Dedifferentiated amniotic fluid mesenchymal stem cell (primary cell): ENCODE data around the gene RASSF4.
A peak's percentile ranks its signal among the peaks of the same experiment; 100 is the strongest.

Source experiments
- DNase-seq: peaks from one replicate; pipeline ENCODE4 v3.0.0-alpha.2; 2016; ENCODE audit errors: extremely low spot score

The RASSF4 gene

DNA sequence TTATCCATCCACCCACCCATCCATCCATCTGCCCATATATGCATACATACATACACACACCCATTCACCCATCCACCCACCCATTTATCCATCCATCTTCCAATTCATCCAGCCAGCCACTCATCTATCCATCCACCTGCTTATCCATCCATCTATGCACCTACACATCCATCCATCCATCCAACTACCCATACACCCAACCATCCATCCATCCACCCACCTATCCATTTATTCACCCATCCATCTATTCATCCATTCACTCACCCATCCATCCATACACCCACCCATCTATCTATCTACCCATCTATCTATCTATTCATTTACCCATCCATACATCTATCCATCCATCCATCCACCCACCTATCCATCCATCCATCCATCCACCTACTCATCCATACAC is 31.1 kb upstream of the RASSF4 start:
- no peak for DNase-seq

DNA sequence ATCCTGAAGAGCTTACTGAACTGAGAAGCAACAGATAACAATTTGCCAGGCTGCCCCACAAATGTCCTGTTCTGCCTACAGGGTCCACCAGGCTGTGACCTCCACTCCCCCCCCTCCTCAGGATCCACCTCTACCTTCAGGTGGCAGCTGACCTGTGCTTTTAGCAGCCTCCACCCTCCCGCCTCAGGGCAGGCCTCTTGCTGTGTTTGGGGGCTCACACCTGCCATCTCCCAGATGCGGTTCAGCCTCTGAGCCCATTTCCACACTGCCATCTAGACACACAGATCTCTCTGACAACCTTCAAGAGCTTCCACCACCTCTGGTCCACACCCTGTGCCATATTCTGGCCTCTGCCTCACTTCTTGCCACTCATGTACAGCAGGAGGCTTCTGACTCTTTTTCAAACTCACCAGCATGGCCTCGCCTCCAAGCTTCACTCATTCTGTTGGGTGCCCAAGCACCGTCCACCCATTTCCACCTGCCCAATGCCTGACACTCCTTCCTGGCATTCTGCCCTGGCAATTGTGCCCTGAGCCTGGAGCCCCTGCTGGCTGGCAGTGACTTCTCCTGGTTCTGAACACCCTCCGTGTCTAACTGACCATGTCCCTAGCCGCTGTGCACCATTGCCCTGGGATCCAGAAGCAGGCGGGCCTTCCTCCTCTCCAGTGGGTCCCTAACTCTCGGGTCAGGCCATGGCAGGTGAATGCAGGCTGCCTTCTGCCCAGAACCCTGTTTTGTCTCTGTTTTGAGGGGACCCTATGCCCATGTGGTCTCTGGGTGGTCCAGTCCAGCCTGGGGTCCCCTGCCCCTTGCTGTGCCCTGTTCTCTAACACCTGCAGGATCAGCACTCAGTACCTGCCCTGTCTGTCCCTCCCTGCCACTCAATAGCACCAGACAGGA is 30.0 kb upstream of the RASSF4 start:
- no peak for DNase-seq

DNA sequence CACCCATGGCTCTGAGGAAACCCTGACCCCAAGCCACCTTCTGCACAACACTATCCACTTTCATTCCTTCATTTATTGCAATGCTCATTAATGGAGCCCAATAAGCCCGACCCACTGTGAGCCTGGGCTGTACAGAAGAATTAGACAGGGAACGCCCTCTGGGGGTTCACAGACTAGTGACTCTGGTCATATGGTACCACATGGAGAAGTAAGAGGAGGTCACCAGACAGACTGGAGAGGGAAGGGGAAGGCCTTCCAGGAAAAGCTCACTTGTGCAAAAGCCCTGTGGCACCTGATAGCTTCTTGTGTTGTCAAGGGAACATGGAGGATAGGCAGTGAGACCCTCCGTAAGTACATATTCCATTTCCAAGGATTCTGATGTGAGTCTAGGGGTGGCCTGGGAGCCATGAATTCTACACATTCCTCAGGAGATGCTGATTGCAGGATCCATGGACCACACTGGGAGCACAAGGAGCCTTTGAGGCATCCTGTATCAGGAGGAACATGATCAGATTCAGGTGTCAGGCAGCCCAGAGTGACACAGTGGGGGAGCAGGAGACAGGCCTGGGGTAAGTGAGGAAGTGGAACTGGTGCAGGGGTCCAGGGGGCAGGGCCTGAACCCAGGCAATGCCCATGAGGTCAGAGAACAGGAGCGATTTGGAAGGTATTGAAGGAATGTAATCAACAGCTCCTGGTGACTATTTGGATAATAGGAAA is 28.5 kb upstream of the RASSF4 start:
- DNase-seq, result no peak

DNA sequence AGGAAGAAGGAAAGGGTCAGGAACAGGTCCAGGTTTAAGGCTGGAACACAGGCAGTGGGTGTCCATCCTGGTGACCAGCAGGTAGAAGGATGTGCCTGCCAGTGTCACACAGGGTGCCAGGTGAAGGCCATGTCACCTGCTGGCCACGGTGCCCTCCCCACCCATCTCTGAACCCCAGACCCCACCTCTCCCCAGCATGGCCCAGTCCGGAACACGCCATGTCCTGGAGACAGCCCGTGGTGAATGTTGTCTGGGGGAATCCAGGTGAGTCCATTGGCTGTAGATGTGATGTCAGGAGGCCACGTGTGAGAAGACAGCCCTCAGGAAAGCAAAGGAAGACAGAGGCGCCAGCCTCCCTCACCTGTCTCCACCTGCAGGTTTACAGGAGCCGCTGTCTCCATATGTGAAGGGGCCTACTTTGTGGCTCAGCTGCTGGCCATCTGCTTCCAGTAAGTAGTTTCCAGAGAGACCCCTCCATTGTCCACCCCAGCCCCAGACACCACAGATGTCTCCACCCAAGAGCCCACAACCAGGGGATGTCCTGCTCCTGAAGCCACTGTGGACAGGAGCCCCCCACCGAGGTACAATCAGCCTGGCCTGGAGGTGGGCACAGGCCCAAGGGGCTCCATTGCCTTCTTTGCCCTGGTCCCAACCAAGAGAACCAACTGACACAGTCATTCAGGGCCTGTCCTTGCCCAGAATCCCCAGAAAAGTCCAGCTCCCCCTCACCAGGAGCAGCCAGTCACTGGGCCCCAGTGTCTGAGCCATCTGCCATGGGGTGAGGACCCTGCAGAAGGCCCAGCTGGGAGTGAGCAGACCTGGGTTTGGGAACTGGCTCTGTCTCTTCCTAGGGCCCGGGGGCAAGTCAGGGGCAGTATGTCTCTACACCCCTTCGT is 27.7 kb upstream of the RASSF4 start:
- DNase-seq, result no peak

DNA sequence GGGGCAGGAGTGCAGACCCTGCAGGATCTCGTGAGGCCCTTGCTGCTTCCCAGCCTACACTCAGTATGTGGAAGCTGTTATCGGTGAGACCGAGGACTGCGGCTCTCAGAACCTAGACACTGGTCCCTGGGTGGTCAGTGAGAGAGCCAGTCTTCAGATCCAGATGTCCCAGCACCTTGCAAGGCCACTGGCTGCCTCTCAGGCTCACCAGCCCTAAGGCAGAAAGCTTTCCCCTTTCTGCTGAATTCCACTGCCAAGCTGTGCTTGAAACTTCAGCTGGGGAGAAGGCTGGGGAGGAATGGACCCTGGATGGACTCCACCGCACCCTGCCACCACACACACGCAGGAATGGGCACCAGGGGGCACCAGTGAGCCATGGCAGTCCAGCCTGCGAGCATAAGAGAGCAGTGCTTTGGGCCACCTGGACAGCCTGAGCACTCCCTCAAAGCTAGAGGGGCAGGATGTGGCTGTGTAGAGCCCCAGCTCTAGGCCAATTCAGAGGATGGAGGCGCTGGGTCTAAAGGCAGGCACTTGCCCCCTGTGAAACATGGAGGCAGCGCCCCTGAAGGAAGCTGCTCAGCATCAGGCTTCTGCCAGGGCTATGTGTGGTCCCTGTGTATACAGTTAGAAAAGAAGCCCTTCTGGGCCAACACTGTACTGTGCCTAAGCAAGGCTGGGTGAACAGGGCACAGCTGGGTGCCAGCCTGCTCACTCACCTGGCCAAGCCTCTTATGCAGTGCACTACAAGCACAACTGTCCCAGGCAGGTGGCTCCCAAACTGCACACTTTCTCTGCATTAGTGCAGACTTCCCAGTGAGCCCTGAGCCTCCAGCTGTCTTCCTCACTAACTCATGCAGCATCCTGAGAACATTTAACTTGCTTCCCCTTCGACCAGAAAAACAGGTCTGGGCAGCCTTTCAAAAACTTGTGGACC is 26.8 kb upstream of the RASSF4 start:
- peak; percentile 71 for DNase-seq

DNA sequence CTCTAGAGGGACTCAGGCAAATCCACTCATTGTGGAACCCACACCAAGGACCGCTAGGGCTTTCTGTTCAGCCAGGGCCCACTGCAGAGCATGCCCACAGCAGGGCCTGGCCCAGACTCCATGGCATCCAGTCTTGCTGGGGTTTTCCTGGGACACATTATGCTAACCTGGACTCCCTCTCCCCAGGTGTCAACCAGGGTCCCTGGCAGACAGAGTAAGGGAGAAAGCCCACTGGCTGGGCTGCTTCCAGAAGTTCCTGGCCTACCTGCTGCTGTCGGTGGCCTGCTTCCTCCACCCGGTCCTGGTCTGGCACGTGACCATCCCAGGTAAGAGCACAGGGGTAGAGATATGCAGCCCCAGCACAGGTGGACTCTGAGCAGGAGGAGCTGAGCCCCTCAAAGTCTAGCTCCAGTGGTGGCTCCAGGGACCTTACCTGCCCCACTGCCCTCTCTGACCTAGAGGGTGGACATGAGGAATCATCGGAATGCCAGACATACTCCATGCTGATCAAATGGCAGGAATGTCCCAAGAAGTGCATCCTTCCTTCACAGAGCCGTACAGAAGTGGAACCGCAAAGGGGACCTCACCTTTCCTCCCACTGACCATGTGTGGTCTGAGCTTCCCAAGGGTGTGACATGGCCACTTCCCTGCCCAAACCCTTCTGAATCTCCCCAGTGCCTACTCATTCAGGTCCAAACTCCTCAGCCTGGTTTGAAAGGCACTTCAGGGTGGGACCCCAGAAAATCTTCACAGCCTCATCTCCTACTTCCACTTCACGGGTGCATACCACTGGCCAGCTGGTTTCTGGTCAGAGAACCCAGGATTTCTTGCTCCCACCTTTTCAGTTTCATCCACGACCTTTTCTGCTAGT is 25.9 kb upstream of the RASSF4 start:
- no peak for DNase-seq

DNA sequence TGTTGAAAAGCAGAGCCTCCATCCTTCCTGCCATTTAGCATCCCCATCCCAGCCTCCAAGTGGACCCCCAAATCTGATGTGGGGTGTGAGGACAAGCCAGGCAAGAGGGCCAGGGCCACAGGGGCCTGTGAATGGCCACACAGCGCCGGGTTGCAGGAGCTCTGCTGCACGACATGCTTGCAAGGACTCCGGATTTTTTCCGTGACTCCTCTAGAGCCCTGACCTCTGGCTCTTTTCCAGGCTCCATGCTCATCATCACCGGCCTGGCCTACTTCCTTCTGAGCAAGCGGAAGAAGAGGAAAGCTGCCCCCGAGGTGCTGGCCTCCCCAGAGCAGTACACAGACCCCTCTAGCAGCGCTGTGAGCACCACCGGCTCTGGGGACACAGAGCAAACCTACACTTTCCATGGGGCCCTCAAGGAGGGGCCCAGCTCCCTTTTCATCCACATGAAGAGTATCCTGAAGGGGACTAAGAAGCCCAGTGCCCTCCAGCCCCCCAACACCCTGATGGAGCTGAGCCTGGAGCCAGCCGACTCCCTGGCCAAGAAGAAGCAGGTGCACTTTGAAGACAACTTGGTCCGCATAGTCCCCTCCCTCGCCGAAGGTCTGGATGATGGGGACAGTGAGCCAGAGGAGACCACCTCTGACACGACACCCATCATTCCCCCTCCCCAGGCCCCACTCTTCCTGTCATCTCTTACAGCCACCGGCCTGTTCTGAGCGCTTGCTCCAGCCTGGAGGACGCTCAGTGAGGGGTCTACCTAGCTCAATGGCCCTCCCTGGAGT is 25.0 kb upstream of the RASSF4 start:
- DNase-seq, result no peak

DNA sequence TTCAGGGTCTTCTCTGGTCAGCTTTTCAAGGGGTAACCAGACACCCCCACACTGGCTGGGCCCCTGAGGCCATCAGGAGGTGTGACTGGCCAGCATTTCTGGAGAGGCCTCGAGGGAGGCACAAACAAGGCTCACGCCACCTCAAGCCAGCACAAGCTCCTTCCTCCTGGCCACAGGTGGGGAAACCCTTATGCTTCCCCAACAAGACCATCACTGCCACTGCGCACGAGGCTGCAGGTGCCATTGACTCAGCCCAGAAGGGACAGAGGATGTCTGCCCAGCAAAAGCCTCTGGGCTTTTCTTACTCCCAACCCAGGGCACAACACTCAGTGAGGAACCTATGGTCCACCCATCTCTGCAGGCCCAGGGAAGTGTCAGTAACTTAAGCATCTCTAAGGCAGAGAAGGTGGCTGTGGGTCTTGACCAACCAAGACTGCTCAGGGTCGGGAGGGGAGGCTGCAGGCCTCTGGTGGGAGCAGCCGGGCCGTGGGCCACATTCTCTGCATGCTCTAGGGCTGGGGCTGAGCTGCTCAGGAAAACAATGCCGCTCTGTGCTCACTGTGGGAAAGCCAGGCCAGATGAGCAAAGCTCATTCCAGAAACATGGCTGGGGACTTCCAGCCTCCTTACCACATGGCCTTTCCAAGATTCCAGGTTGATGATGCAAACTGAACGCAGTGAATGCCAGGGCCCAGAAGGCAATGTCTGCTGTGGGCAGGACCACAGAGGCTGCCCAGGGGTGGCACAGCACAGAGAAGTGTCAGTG is 24.2 kb upstream of the RASSF4 start:
- peak; percentile 76 for DNase-seq

DNA sequence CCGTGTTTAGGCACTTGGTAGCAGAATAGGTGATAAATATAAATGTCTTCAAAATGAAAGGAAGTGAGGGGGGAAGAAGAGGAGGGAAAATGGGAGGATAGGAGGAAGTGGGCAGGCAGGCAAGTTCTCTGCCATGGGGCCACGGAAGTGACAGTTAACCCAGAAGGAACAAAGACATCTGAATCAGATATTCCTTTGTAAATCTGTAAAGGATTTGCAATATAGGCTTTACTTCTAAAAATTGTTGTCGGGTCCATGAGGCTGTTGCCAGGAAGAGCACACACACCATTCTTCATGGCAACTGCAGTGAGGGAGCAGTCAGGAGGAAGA is 23.7 kb upstream of the RASSF4 start:
- no peak for DNase-seq

DNA sequence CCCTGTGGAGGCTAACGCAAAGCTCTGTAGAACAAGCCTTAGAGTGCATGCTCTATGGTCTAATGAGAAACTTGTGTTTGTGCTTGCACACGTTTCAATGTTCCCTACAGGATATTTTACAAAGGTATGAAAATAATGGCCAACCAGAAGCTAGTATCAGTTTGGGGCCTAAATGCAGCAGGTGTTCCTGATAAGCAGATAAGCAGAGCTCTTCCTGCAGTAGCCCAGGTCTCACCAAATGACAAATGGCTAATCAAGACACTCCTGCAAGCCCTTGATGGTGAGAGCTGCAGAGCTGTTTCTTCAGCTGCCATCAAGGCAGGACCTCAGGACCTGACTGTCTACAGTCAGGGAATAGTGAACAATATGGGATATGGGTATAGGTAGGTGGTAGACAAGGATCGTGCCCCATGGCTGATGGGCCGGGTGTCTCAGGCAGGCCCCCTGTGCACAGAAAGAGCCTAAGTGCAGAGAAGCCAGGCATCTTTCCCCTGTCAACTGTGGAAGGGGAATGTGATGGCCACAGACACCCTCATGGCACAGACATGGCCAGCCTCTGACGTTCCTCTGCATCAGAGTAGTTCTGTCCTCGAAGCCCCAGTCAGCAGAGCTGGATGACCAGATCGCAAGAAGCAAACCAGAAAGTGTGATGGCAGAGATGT is 23.2 kb upstream of the RASSF4 start:
- DNase-seq, result no peak

DNA sequence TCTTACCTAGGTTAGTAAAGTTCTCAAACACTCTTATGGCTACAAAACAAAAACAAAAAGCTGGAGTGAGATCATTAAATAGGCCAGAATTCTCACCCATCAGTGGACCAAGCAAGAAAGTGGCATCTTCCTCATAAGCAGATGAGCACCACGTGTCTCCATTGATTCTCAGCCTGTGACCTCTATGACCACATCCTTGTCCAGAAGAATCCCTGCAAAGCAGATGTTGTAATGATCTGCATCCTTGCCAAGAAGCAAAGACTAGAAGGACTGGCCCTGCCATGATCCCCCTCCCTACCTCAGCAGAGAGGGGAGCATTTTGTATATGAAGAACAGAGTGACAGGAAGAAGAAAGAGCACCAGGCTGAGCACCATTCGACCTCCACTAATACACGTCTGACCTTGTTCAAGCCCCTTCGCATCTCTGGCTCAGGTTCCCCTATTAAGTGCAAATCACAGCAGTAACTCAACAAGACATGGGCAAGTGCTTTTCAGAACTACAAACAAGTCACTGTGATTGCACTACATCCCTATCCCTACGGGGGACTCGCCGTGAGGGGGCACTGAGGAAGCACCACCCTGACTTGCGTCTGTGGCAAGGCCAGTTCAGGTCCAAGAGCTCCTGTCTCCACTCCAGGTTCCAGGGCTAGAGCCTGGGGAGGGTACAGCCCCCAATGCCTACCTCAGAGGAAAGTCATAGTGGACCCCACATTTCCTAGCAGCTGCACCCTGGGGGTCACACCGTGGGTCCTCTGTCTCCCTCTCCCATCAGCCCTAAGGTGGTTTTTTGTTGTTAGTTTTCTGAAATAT is 22.2 kb upstream of the RASSF4 start:
- DNase-seq, result no peak

DNA sequence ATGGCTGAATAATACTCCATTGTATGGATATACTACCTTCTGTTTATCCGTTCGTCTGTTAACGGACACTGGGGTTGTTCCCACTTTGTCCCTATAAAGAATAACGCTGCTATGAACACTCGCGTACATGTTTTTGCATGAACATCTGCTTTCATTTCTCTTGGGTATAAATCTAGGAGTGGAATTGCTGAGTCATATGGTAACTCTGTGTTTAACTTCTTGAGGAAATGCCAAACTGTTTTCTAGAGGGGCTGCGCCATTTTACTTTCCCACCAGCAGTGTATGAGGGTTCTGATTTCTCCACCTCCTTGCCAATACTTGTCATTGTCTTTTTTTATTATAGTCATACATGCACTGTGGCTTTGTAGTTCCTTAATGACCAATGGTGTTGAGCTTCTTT is 20.6 kb upstream of the RASSF4 start:
- no peak for DNase-seq

DNA sequence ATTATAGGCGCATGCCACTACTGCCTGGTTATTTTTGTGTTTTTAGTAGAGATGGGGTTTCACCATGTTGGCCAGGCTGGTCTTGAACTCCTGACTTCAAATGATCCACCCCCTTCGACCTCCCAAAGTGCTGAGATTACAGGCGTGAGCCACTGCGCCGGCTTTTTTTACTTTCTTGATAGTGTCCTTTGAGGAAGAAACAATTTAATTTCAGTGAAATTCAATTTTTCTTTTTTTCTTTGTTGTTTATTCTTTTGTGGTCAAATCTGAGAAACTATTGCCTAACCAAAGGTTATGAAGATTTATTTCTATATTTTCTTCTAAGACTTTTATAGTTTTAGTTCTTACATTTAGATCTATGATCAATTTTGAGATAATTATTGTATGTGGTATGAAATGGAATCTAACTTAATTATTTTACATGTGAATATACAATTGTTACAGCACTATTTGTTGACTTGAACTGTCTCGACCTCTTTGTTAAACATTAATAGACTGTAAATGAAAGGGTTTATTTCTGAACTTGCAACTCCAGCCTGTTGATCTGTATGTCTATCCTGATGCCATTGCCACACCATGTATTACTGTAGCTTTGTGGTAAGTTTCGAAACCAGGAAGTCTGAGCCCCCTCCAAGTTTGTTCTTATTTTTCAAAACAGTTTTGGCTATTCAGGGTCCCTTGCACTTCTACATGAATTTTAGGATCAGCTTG is 19.8 kb upstream of the RASSF4 start:
- DNase-seq, result no peak

DNA sequence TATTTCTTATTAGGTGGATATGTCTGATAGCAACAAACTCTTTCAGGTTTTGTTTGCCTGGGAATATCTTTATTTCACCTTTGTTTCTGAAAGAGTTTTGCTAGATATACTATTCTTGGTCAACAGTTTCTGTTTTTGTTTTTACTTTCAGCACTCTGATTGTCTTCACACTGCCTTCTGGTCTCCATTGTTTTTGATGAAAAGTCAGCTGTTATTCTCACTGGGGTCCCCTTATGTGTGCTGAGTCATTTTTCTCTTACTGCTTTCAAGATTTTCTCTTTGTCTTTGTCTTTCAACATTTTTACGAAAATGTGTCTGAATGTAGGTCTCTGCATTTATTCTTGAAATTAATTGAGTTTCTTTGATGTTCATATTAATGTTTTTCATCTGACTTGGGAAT is 15.2 kb upstream of the RASSF4 start:
- no peak for DNase-seq

DNA sequence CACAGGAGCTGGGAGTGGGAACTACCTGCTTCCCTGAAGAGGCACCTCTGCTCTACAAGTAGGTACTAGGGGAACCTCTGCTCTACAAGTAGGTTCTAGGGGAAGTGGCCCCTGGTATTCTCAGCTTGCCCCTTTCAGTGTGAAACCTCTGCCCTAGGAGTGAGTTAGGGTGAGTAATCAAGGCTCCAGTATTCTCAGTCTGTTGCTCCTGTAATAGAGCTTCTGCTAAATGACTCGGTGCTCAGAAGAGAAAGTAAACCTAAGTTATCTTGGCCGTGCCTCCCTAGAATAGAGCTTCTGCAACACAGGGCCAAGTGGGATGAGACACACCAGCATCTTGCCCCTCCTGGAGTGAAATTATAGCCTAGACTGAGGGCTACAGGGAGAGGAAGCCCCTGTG is 13.4 kb upstream of the RASSF4 start:
- DNase-seq, result no peak

DNA sequence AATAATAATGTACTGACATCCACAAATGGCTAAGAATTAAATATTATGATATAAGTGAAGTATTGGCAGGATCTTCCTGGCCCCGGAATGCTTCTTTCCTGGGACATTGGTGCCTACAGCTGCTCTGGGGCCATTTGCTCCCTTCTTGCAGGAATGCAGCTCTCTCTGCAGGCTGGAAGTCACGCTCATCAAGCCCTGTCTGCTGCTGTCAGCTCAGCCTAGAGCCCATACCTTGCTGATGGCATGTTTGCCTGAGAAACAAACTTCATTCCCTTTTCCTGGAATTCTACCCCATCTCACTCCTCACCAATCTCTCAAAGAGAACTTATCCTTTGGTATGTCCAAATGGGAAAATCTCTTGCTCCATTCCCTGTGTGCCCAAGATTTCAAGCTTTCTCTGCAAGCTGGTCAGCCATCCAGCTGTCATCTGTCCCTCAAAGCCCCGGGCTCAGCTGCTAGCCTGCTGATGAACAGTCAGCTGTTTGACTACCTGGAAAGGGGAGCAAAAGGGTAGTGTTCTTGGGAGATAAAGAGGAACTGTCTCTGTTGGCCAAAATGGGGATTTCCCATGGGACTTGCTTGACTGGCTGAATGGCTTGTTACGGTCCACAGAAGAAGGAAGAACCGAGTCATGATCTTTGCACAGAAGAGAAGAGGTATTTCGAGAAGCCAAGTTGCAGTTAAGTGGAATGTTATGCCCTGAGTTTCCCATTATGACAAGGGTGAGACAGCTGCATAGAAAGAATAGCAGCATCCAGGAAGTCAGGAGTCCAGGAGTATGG is 12.0 kb upstream of the RASSF4 start:
- DNase-seq, result no peak
